ENCODE measurements around the gene ZBTB21. TPM values are rescaled to one million over a fixed set of nuclear protein-coding genes. Genes with fewer than 3 reads are reported as not detected.

ZBTB21 gene
- total and polyA plus RNA-seq, 2 of the 8 experiments (the other 6 are each of a cell fraction or from before 2014, with no cell fraction given): 3.9 to 17.8 TPM

DNA sequence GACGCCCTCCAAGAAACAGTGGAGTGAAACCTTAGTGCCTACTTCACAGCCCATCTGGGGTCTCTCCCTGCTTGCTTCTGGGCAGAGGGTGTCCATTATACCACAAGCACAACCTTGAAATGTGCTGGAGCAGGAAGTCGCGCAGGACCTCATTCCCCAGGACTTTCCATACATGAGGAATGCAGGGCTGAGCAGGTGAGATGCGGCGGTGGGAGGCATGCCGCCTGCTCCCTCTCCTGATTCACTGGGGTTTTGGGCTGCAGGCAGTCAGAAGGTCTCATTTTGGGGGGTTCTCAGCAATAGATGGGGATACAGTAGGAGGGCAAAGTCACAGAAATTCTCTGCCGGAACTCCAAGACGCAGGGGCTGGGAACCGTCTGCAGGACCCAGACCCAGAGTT is 45.3 kb upstream of the ZBTB21 start (continued):
- TF ChIP-seq, protein P1, sequence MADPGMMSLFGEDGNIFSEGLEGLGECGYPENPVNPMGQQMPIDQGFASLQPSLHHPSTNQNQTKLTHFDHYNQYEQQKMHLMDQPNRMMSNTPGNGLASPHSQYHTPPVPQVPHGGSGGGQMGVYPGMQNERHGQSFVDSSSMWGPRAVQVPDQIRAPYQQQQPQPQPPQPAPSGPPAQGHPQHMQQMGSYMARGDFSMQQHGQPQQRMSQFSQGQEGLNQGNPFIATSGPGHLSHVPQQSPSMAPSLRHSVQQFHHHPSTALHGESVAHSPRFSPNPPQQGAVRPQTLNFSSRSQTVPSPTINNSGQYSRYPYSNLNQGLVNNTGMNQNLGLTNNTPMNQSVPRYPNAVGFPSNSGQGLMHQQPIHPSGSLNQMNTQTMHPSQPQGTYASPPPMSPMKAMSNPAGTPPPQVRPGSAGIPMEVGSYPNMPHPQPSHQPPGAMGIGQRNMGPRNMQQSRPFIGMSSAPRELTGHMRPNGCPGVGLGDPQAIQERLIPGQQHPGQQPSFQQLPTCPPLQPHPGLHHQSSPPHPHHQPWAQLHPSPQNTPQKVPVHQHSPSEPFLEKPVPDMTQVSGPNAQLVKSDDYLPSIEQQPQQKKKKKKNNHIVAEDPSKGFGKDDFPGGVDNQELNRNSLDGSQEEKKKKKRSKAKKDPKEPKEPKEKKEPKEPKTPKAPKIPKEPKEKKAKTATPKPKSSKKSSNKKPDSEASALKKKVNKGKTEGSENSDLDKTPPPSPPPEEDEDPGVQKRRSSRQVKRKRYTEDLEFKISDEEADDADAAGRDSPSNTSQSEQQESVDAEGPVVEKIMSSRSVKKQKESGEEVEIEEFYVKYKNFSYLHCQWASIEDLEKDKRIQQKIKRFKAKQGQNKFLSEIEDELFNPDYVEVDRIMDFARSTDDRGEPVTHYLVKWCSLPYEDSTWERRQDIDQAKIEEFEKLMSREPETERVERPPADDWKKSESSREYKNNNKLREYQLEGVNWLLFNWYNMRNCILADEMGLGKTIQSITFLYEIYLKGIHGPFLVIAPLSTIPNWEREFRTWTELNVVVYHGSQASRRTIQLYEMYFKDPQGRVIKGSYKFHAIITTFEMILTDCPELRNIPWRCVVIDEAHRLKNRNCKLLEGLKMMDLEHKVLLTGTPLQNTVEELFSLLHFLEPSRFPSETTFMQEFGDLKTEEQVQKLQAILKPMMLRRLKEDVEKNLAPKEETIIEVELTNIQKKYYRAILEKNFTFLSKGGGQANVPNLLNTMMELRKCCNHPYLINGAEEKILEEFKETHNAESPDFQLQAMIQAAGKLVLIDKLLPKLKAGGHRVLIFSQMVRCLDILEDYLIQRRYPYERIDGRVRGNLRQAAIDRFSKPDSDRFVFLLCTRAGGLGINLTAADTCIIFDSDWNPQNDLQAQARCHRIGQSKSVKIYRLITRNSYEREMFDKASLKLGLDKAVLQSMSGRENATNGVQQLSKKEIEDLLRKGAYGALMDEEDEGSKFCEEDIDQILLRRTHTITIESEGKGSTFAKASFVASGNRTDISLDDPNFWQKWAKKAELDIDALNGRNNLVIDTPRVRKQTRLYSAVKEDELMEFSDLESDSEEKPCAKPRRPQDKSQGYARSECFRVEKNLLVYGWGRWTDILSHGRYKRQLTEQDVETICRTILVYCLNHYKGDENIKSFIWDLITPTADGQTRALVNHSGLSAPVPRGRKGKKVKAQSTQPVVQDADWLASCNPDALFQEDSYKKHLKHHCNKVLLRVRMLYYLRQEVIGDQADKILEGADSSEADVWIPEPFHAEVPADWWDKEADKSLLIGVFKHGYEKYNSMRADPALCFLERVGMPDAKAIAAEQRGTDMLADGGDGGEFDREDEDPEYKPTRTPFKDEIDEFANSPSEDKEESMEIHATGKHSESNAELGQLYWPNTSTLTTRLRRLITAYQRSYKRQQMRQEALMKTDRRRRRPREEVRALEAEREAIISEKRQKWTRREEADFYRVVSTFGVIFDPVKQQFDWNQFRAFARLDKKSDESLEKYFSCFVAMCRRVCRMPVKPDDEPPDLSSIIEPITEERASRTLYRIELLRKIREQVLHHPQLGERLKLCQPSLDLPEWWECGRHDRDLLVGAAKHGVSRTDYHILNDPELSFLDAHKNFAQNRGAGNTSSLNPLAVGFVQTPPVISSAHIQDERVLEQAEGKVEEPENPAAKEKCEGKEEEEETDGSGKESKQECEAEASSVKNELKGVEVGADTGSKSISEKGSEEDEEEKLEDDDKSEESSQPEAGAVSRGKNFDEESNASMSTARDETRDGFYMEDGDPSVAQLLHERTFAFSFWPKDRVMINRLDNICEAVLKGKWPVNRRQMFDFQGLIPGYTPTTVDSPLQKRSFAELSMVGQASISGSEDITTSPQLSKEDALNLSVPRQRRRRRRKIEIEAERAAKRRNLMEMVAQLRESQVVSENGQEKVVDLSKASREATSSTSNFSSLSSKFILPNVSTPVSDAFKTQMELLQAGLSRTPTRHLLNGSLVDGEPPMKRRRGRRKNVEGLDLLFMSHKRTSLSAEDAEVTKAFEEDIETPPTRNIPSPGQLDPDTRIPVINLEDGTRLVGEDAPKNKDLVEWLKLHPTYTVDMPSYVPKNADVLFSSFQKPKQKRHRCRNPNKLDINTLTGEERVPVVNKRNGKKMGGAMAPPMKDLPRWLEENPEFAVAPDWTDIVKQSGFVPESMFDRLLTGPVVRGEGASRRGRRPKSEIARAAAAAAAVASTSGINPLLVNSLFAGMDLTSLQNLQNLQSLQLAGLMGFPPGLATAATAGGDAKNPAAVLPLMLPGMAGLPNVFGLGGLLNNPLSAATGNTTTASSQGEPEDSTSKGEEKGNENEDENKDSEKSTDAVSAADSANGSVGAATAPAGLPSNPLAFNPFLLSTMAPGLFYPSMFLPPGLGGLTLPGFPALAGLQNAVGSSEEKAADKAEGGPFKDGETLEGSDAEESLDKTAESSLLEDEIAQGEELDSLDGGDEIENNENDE (IDR thresholded peaks at IDR 0.05; ENCODE audit: insufficient replicate concordance, low read length): no peak
- TF ChIP-seq TAF7 (optimal IDR thresholded peaks at IDR 0.05; ENCODE audit: borderline replicate concordance, low read depth, low read length) (no peak), BACH1 (IDR thresholded peaks at IDR 0.05; ENCODE audit: low read length) (no peak), SIX5 (IDR thresholded peaks at IDR 0.05; ENCODE audit: low read depth, low read length) (no peak), BCL11A (IDR thresholded peaks at IDR 0.05; ENCODE audit: low read depth in 2 of 2, low read length in 2 of 2) (no peak), SUZ12 (IDR thresholded peaks at IDR 0.05; ENCODE audit: low read length) (no peak), KDM4A (IDR thresholded peaks at IDR 0.05; ENCODE audit: low read depth, low read length, severe bottlenecking) (no peak), BRCA1 (IDR thresholded peaks at IDR 0.05; ENCODE audit: low read depth, low read length) (no peak), ZNF274 (IDR thresholded peaks at IDR 0.05; ENCODE audit: borderline replicate concordance, extremely low read depth, low read length) (no peak), GABPA (IDR thresholded peaks at IDR 0.05; ENCODE audit: borderline replicate concordance, insufficient read depth, low read length) (no peak)
